GM19023 (cell line): ENCODE results near the gene CHRND.

ENCODE experiments used
- ATAC-seq: cut with Tn5 transposase; IDR thresholded peaks from one replicate; pipeline ENCODE4 v1.9.1; 2021; ENCODE audit warnings: mild to moderate bottlenecking, moderate library complexity; ENCODE audit not compliant: unreplicated experiment

The CHRND gene

DNA sequence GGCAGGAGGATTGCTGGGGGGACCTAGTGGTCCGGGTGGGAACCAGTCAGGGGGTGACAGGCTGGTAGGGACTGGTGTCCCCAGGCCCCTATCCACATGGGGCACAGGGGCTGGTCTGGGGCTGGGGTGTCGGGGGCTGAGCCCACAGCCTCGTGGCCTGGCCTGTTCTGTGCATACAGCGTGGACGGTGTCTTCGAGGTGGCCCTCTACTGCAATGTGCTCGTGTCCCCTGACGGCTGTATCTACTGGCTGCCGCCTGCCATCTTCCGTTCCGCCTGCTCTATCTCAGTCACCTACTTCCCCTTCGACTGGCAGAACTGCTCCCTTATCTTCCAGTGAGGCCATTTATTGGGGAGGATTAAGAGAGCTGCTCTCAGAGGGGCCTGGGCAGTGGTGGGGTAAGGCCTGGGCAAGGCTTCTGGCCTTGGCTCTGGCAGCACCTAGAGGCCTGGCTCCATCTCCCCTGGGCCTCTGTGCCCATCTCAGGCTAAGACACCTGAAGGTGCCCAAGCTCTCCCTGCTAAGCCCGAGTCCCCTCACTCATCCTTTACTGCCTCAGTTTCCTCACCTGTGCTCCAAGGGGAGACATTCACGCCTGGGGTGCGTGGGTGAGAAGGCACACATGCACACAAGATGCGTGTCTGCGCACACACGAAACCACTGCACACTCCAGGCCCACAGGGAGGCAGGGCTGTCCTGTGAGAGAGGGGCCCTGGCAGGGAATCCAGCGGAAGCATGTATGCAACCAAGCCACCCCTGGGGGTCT, 15.4 kb downstream of the CHRND start:
- no peak for ATAC-seq

DNA sequence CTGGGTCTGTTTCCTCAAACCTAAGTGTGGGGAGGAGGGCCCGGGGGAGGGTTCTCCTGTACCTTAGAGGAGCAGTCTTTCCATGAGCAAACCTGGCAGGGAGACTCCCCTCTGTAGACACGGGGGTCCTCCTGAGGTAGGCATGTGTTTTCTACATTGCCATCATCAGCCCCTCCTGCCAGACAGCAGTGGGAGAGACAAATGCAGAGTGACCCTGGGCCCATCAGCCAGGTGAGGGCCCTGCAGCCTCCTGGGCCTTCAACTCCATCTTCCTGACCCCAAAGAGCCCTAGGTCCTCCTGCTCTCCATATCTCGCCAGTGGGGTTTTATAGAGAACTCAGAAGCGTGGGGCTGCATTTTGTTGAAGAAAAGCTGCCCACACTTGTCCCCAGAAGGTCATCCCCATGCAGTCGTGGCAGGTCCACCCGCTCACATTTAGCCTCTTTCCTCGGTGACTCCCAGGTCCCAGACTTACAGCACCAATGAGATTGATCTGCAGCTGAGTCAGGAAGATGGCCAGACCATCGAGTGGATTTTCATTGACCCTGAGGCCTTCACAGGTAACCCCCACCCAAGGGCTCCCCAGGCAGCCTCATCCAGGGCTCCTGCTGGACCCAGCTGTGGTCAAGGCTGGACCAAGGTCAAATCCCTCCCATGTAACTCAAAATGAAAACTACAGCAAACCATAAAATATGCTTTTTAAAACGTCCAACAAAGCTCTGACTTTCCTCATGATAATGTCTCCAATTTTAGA, 16.2 kb downstream of the CHRND start:
- no peak for ATAC-seq

DNA sequence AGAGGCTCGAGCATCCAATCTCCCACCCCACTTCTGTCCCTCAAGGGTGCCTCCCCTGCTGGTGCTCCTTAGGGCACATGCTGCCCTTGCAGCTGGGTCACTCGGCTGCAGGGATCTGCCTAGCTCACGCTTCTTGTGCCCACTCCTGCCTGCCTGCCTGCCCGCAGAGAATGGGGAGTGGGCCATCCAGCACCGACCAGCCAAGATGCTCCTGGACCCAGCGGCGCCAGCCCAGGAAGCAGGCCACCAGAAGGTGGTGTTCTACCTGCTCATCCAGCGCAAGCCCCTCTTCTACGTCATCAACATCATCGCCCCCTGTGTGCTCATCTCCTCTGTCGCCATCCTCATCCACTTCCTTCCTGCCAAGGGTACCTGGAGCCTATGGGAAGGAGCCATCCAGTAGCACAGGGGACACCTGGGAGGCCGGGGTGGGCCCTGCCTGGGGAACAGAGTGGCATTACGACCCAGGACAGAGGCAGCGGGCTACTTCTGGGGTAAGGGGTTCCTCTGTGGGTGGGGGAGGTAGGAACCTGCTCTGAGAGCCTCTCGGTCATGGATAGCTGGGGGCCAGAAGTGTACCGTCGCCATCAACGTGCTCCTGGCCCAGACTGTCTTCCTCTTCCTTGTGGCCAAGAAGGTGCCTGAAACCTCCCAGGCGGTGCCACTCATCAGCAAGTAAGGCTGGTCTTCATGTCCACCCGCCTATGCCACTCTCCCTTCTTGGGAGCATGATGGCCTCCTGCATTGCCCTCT, 16.9 kb downstream of the CHRND start:
- ATAC-seq, result no peak

DNA sequence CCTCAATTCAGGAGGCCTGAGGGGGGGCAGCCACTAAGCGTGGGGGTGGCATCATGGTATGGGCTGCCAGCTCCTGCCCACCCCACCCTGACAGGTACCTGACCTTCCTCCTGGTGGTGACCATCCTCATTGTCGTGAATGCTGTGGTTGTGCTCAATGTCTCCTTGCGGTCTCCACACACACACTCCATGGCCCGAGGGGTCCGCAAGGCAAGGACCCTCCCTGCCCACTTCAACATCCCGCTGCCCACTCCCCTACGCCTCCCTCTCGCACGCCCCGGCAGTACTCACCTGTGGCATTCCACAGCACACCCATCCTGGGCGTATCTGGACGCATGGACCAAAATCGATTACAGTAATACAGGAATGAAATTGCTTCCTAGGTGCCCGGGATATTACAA, 17.5 kb downstream of the CHRND start:
- no peak for ATAC-seq

DNA sequence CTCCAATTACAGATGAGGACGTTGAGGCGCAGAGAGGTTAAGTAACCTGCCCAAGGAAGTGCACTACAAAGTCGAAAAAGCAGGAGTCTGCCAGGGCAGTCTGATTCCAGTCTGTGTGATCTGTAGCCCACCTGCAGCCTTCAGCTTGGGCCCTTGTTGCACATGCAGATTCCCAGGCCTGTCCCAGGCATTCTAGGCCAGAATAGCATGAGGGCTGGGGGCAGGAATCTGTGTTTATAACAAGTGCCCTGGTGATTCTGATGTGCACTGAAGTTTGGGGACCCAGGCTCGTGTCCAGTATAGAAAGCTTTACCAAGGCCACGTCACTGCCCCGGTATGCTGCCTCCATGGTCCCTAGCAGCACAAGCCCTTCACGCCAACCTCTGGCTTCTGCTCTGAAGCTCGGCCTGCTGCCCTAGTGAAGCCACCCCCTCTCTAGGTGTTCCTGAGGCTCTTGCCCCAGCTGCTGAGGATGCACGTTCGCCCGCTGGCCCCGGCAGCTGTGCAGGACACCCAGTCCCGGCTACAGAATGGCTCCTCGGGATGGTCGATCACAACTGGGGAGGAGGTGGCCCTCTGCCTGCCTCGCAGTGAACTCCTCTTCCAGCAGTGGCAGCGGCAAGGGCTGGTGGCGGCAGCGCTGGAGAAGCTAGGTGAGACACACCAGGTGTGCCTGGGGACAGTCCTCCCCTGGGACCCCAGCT, 18.1 kb downstream of the CHRND start:
- ATAC-seq, result no peak

DNA sequence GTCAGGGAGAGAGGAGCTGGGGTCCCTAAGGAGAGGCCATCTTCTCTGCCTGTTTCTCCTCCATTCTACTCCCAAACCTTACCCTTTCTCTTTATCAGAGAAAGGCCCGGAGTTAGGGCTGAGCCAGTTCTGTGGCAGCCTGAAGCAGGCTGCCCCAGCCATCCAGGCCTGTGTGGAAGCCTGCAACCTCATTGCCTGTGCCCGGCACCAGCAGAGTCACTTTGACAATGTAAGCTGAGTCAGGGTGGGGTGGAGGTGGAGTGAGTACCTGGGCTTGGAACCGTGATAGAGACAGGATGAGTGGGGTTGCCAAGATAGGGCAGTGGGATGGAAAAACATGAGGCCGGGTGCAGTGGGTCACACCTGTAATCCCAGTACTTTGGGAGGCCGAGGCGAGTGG, 18.7 kb downstream of the CHRND start:
- no peak for ATAC-seq

DNA sequence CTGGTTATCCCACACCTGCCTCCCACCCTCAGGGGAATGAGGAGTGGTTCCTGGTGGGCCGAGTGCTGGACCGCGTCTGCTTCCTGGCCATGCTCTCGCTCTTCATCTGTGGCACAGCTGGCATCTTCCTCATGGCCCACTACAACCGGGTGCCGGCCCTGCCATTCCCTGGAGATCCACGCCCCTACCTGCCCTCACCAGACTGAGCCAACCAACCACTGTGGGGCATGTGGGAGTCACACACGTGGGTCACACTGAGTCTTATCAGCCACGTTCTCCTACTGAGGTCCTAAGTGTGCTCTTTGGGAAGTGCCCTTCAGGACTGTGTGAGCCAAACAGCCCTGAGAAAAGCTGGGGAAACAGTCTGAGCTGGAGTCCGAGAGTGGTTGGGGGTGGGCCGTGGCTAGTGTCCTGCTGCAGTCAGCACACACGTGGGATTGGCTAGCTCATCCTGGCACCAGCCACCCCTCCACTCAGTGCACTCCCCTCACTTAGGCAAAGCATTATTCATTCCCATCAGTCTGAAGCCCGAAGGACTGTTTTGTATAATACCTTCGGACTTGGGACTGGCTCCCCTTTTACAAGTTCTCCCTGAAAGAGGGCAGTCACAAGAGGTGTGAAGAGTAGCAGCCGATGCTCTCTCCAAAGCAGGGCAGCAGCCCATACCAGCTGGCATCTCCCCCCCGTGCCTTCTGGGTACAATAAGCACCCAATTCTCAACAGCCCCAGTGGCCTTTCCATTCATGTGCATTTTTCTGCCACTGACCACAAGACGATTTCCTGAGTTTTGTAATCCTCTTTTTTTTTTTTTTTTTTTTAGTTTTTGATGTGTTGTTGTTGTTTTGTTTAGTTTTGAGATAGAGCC, 19.8 kb downstream of the CHRND start:
- ATAC-seq, result no peak

DNA sequence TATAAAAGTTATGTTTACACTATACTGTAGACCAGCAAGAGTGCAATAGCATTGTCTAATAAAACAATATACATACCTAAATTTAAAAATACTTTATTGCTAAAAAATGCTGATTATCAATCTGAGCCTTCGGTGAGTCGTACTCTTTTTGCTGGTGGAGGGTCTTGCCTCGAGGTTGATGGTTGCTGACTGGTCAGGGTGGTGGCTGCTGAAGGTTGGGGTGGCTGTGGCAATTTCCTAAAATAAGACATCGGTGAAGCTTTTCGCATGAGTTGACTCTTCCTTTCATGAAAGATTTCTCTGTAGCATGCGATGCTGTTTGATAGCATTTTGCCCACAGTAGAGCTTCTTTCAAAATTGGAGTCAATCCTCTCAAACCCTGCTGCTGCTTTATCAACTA, 22.0 kb downstream of the CHRND start:
- ATAC-seq, result no peak

DNA sequence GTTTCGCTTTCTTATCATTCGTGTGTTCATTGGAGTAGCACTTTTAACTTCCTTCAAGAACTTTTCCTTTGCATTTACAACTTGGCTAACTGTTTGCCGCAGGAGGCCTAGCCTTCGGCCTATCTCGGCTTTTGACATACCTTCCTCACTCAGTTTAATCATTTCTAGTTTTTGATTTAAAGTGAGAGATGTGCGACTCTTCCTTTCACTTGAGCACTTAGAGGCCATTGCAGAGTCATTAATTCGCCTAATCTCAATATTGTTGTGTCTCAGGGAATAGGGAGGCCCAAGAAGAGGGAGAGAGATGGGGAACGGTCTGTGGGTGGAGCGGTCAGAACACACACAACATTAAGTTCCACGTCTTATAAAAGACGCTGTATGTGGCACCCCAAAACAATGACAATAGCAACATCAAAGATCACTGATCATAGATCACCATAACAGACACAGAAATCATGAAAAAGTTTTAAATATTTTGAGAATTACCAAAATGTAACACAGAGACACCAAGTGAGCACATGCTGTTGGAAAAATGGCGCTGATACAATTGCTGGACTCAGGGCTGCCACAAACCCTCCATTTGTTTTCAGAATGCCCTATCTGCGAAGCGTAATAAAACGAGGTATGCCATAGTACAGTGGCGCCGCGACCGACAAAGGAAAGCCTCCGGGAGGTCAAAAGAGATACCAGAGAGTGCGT, 23.8 kb downstream of the CHRND start:
- ATAC-seq, result no peak

DNA sequence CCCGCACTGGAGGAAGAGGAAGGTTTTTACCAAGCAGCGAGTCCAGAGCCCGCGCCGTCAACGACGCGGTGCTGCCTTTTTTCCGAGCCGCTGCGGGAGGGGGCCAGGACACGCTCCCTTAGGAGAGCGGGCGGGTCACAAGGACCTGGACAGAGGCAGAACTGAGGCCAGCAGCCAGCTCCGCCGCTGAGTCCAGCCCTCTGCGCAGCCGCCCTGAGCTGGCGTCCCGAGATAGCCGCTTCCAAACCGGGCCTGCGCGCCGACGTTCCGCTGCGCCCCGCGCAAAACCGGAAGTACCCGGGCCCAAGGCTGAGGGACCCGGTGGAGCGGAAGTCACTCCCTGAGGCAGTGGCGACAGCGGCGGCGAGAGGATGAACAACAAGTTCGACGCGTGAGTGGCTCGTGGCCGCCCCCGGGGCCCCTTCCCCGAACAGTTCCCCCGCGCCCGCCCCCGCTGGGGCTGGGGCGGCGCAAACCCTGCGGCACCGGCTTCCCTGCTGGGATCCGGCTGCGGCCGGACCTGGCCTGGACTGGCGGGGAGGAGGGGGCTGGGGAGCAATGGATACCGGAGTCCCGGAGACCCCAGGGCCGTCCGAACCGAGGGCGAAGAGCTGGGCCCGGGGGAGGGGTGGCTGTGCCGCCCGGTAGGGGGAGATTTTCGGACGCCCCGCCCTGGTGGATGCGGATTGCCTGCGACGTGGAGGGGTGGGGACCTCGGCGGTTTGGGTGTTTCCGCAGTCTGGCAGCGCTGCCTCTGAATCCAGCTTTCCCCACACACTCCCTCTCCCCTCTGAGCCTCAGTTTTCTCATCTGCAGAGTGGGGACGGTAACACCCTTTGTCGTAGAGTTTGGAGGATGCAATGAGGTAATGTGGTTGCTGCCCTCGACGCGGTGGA, 24.6 kb downstream of the CHRND start, which contains the start of the genes EIF4E2 and TIGD1:
EIF4E2 (plus strand) TSS at position 336 of the 896 bp plus-strand sequence; CDS start at position 372, 36 bp downstream.
TIGD1 (minus strand) TSS at position 204 of the 896 bp plus-strand sequence. CDS start 675 bp downstream, outside the sequence.
- peak; percentile 90 for ATAC-seq

DNA sequence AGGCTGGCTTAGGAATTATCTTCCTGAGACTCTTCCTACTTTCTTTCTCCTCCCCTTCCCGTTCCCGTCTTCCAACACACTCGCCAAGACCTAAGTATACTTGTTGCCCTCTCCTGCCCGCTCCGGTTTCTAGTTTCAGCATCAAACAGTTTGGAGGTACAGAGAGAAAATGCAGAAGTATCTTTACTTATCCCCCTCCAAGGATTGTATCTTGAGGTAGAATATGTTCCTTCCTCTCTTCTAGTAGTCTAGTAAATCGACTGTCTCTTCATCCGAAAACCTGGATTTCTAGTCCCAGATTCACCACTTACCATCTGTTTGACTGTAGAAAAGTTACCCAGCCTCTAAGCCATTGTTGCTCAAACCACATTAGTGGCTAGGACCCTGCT, 25.3 kb downstream of the CHRND start:
- no peak for ATAC-seq

DNA sequence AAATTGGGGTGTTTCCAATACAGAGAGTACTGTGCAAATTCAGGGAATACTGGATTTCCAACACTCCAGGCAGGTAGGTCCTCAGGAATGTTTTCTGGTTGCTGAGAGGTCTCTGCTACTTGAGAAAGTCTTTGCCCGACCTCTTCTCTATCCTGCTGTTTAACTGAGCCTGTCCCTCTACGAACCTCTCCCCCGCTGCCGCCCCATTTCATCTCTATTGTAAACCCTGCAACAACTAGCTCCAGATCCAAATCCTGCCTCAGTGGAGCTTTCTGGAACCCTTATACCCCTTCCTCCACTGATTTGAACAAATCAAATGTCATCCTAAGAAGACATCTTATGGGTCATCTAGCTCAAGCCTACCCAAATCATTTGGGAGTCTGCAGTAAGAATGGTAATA, 25.8 kb downstream of the CHRND start:
- no peak for ATAC-seq

DNA sequence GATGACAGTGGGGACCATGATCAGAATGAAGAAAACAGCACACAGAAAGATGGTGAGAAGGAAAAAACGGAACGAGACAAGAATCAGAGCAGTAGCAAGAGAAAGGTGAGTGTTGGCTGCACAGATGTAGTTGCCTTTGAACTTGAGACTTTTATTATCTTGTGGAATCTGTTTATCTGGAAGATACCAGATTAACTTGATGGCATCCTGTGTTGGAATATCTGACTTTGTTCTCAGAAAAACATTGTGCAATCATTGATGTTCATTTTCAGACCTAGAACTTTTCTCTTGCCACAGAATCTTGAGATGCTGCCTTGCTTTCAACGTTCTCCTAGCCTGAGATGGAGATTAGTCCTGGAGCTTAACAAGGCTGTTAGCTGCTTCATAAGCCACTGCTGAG, 30.5 kb downstream of the CHRND start:
- ATAC-seq, result no peak

DNA sequence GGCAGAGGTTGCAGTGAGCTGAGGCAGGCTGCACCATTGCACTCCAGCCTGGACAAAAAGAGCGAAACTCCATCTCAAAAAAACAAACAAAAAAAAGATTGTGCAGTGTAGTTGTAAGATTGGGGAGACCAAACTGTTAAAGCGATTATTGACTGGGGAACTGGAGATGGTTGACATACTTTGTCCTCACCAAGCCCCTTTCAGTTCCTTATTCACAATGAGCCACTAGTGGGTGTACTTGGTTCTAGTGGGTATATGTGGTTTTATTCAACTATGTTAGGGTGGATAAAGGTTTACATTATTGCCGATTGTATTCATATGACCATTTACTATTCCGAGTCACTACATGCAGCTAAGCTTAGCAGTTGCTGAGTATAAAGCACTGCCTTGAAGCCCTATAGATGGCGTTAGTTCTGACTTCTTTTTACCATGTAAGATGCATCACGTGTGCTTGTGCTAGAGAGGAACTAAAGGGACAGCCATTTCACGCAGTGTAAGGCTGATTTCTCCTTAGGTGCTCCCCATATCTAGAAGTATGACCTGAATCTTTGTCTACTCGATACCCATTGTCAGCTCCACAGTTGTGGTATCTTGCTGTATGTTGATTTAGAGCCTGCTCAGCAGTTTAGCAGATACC, 36.7 kb downstream of the CHRND start:
- ATAC-seq, result no peak

DNA sequence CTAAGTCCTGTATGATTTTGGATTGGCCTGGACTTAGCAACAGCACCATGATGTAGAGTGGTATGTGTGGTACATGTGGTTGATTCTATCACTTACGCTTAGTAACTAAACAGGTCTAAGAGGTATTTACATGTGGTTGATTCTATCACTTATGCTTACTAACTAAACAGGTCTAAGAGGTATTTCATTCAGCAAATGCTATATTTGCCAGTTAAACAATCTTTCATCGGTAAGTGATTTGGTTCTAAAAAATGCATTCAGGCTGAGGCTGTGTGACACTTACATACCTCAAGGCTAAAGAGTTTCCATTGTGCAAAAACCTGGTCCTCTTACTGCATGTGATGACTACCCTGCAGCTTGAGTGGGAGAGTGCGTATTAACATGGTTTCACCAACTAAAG, 37.6 kb downstream of the CHRND start:
- ATAC-seq, result no peak

DNA sequence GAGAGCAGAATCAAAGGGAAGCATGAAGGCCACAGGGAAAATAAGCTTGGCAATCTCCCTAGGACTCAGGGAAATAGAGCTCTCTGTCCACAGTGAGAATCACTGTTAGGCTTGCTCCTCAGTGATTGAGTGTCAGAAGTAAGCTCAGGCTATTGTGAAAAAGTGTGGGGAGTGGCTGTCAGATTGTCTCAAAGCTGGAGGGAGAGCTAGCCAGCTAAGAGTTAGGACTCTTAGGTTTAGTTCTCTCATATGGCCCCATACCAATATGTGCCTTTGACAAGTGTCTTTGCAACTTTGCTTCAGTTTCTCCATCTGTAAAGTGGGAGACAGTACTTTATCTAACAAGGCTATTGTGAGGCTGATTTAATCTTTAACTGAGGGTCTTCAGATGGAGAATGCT, 41.8 kb downstream of the CHRND start:
- no peak for ATAC-seq

DNA sequence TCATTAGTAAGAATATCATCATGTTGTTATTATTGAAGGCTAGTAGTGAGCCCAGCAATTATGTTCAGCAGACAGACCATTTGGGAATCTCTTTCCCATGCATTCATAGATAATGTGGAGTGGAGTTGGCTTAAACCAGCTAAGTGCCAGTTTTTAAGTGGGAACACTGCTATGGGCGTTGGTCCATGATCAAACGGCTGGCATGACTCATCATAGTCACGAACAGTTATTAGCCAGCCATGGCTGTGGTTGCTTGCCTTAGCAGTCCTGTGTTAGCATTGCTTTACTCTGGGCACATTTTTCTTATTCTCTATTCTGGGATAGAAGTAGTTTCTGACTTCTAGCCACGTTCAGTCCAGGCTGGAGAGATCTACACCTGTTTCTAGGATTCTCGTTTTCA, 42.2 kb downstream of the CHRND start:
- no peak for ATAC-seq

DNA sequence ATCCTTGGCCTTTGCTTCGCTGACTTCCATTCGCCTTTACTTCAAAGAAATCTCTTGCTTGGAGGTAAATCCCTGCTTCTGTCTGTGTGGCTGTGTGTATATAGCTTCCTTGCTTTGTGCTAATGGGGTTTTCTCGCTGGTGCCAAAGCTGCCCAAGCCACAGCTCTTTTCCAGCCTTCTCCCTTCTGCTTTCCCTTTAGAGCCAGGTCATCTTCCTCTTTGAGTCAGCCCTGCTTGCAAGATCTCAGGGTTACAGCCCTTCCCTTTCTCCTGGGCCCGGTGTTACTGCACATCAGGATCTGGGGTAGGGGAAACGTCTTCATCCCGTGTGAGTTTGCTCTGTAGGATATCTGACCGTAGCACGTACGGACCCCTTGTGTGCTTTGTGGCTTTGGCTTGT, 43.6 kb downstream of the CHRND start:
- ATAC-seq, result no peak
